HEK293 (cell line): ENCODE measurements around the gene RPS6KC1.
"Not testable (repeated sequence)": the region's sequence is repeated elsewhere in the genome, so short reads cannot be mapped to it uniquely, and the experiment has no call there.

Source experiments
- CTCF ChIA-PET: fragments of 350-600 bp; formaldehyde crosslinking; extraction: SDS; loops from one replicate; lab custom pipeline; 2021; ENCODE audit warnings: antibody characterized with exemption; lab: Yijun Ruan, JAX
- POLR2A ChIA-PET: fragments of 300-600 bp; formaldehyde crosslinking; extraction: SDS; loops from one replicate; lab custom pipeline; 2020; ENCODE audit warnings: antibody characterized with exemption, inconsistent platforms; lab: Yijun Ruan, JAX
- H3K27ac ChIP-seq: fragments of 200-500 bp; sonication (Bioruptor generic); 2 replicates; pipeline ENCODE4 v1.5.1; 2014; ENCODE audit warnings: low read depth, low read length, control low read depth, inconsistent platforms; ENCODE audit errors: extremely low read depth
- H3K36me3 ChIP-seq, 2 experiments: fragments of 200-500 bp in 1 of 2; sonication (Bioruptor generic) in 1 of 2; 1 replicate in 1 of 2; 2 replicates in 1 of 2; pipeline ENCODE4 v1.5.1; 2014 to 2017; ENCODE audit warnings: inconsistent platforms in 2 of 2, low read length in 2 of 2; ENCODE audit not compliant: control insufficient read depth in 2 of 2, insufficient read depth in 1 of 2
- H3K4me1 ChIP-seq: fragments of 200-500 bp; sonication (Bioruptor generic); 2 replicates; pipeline ENCODE4 v1.5.1; 2014; ENCODE audit warnings: mild to moderate bottlenecking, low read length, inconsistent platforms; ENCODE audit not compliant: control insufficient read depth, insufficient read depth
- H3K4me3 ChIP-seq: 2 replicates; pipeline ENCODE4 v1.5.1; 2011; ENCODE audit warnings: low read depth, mild to moderate bottlenecking, control low read depth, low read length, moderate library complexity
- H3K9me3 ChIP-seq: fragments of 200-500 bp; sonication (Bioruptor generic); 2 replicates; pipeline ENCODE4 v1.5.1; 2014; ENCODE audit warnings: low read depth, low read length, inconsistent platforms; ENCODE audit not compliant: control insufficient read depth, insufficient read depth
- ATF2 ChIP-seq: fragments of 450-650 bp; formaldehyde crosslinking; IDR thresholded peaks from 2 replicates; pipeline ENCODE4 v1.5.1; 2016; ENCODE audit warnings: missing biosample characterization, missing genetic modification characterization, low read depth
- BCL6B ChIP-seq: fragments of 450-650 bp; formaldehyde crosslinking; IDR thresholded peaks from 2 replicates; pipeline ENCODE4 v1.5.1; 2017; ENCODE audit warnings: missing biosample characterization, missing genetic modification characterization
- HOXA7 ChIP-seq: sonication (generic); formaldehyde crosslinking; IDR thresholded peaks from 2 replicates; pipeline ENCODE4 v1.8.1; 2022; ENCODE audit warnings: missing genetic modification reagents, borderline replicate concordance
- KLF8 ChIP-seq: fragments of 450-650 bp; formaldehyde crosslinking; IDR thresholded peaks from 2 replicates; pipeline ENCODE4 v1.5.1; 2016; ENCODE audit warnings: missing biosample characterization, missing genetic modification characterization
- SALL2 ChIP-seq: fragments of 450-650 bp; formaldehyde crosslinking; IDR thresholded peaks from 2 replicates; pipeline ENCODE4 v1.5.0; 2017; ENCODE audit warnings: missing biosample characterization, mild to moderate bottlenecking, missing genetic modification characterization, borderline replicate concordance
- ZBTB26 ChIP-seq: fragments of 450-650 bp; formaldehyde crosslinking; optimal IDR thresholded peaks from 2 replicates; pipeline ENCODE3; 2016; ENCODE audit warnings: missing biosample characterization, mild to moderate bottlenecking, missing genetic modification characterization
- ZBTB49 ChIP-seq: fragments of 450-650 bp; formaldehyde crosslinking; IDR thresholded peaks from 2 replicates; pipeline ENCODE4 v1.5.1; 2016; ENCODE audit warnings: missing biosample characterization, missing genetic modification characterization, low read depth
- ZFP41 ChIP-seq: fragments of 450-650 bp; formaldehyde crosslinking; IDR thresholded peaks from 2 replicates; pipeline ENCODE4 v1.5.1; 2016; ENCODE audit warnings: missing biosample characterization, missing genetic modification characterization, borderline replicate concordance
- ZNF10 ChIP-seq: fragments of 450-650 bp; formaldehyde crosslinking; IDR thresholded peaks from 2 replicates; pipeline ENCODE4 v1.5.1; 2017; ENCODE audit warnings: missing biosample characterization, missing genetic modification characterization
- ZNF112 ChIP-seq: fragments of 450-650 bp; formaldehyde crosslinking; IDR thresholded peaks from 2 replicates; pipeline ENCODE4 v1.5.0; 2017; ENCODE audit warnings: missing biosample characterization, missing genetic modification characterization
- ZNF114 ChIP-seq: fragments of 450-650 bp; formaldehyde crosslinking; IDR thresholded peaks from 2 replicates; pipeline ENCODE4 v1.5.0; 2017; ENCODE audit warnings: missing biosample characterization, missing genetic modification characterization
- ZNF16 ChIP-seq: fragments of 450-650 bp; formaldehyde crosslinking; IDR thresholded peaks from 2 replicates; pipeline ENCODE4 v1.5.1; 2016; ENCODE audit warnings: low read depth, missing biosample characterization, missing genetic modification characterization
- ZNF2 ChIP-seq: fragments of 450-650 bp; formaldehyde crosslinking; IDR thresholded peaks from 2 replicates; pipeline ENCODE4 v1.5.1; 2016; ENCODE audit warnings: missing biosample characterization, missing genetic modification characterization
- ZNF335 ChIP-seq: fragments of 450-650 bp; formaldehyde crosslinking; conservative IDR thresholded peaks from 2 replicates; pipeline ENCODE4 v1.5.1; 2016; ENCODE audit warnings: missing biosample characterization, missing genetic modification characterization
- ZNF350 ChIP-seq: fragments of 450-650 bp; formaldehyde crosslinking; IDR thresholded peaks from 2 replicates; pipeline ENCODE4 v1.5.0; 2017; ENCODE audit warnings: missing biosample characterization, mild to moderate bottlenecking, missing genetic modification characterization
- ZNF488 ChIP-seq: fragments of 450-650 bp; formaldehyde crosslinking; IDR thresholded peaks from 2 replicates; pipeline ENCODE4 v1.5.1; 2016; ENCODE audit warnings: missing biosample characterization, missing genetic modification characterization
- ZNF501 ChIP-seq: fragments of 450-650 bp; formaldehyde crosslinking; IDR thresholded peaks from 2 replicates; pipeline ENCODE4 v1.5.1; 2016; ENCODE audit warnings: missing biosample characterization, missing genetic modification characterization
- ZNF555 ChIP-seq: fragments of 450-650 bp; formaldehyde crosslinking; conservative IDR thresholded peaks from 2 replicates; pipeline ENCODE4 v1.5.1; 2017; ENCODE audit warnings: missing biosample characterization, mild to moderate bottlenecking, missing genetic modification characterization, inconsistent platforms
- ZNF580 ChIP-seq: fragments of 450-650 bp; formaldehyde crosslinking; IDR thresholded peaks from 2 replicates; pipeline ENCODE4 v1.5.1; 2016; ENCODE audit warnings: missing biosample characterization, missing genetic modification characterization
- ZNF585B ChIP-seq: fragments of 450-650 bp; formaldehyde crosslinking; IDR thresholded peaks from 2 replicates; pipeline ENCODE4 v1.5.1; 2016; ENCODE audit warnings: missing biosample characterization, missing genetic modification characterization
- ZNF621 ChIP-seq: fragments of 450-650 bp; formaldehyde crosslinking; IDR thresholded peaks from 2 replicates; pipeline ENCODE4 v1.5.1; 2017; ENCODE audit warnings: missing biosample characterization, missing genetic modification characterization
- ZNF777 ChIP-seq: fragments of 450-650 bp; formaldehyde crosslinking; IDR thresholded peaks from 2 replicates; pipeline ENCODE4 v1.5.1; 2017; ENCODE audit warnings: missing biosample characterization, missing genetic modification characterization, borderline replicate concordance
- ZSCAN30 ChIP-seq: fragments of 450-650 bp; IDR thresholded peaks from 2 replicates; pipeline ENCODE4 v1.5.1; 2018; ENCODE audit warnings: missing biosample characterization, mild to moderate bottlenecking, missing genetic modification characterization, moderate library complexity

The RPS6KC1 gene

GRCh38 chr1:213194383-213194782, 143.3 kb downstream of the RPS6KC1 start (continued):
- TF ChIP-seq KLF8 (no peak), SALL2 (tag by site-specific recombination) (no peak), ZNF335 (tag by site-specific recombination) (no peak), ZNF488 (tag by site-specific recombination) (no peak), ZNF777 (no peak)

GRCh38 chr1:213194855-213195254, 143.8 kb downstream of the RPS6KC1 start:
- H3K4me3 ChIP-seq: no peak overlapping the region
- CTCF ChIA-PET: no interaction called here

GRCh38 chr1:213196328-213197054, 145.4 kb downstream of the RPS6KC1 start:
- H3K4me3 ChIP-seq, POLR2A ChIA-PET, H3K27ac ChIP-seq, CTCF ChIA-PET, H3K36me3 ChIP-seq, H3K4me1 ChIP-seq, H3K9me3 ChIP-seq: not testable (repeated sequence)

More at GRCh38 chr1:213194855-213195254, 143.8 kb downstream of the RPS6KC1 start:
- Histone ChIP-seq H3K4me1 (no peaks in the 10 kb centered on the region), H3K27ac (no peak overlapping the region), H3K9me3 (no peaks in the 10 kb centered on the region), H3K36me3 (peaks cover 0 to 5% of the 10 kb centered on the region in 2 experiments; a peak in 2 of 3 replicates)
- POLR2A ChIA-PET: no interaction called here
- no peak for TF ChIP-seq ZNF555 (tag by site-specific recombination)
- TF ChIP-seq ZNF501: no peak
- TF ChIP-seq ZFP41 (tag by site-specific recombination): no peak
- no peak for TF ChIP-seq ZBTB49
- TF ChIP-seq ZNF10: no peak
- no peak for TF ChIP-seq ZNF585B (tag by site-specific recombination)
- no peak for TF ChIP-seq ZNF112 (tag by site-specific recombination)
- no peak for TF ChIP-seq ZNF2 (tag by site-specific recombination)
- no peak for TF ChIP-seq BCL6B (tag by site-specific recombination)
- no peak for TF ChIP-seq ZNF350 (tag by site-specific recombination)
- TF ChIP-seq HOXA7 (CRISPR knock-in tag): no peak
- no peak for TF ChIP-seq ZNF621 (tag by site-specific recombination)
- no peak for TF ChIP-seq ATF2 (tag by site-specific recombination)
- TF ChIP-seq ZNF580 (tag by site-specific recombination): no peak
- no peak for TF ChIP-seq ZNF335 (tag by site-specific recombination)
- no peak for TF ChIP-seq ZBTB26
- TF ChIP-seq ZSCAN30 (tag by site-specific recombination): no peak
- TF ChIP-seq ZNF114 (tag by site-specific recombination): no peak
- no peak for TF ChIP-seq ZNF16
